HCT116 (cell line): ENCODE data around the gene DGKZ. TPM values are rescaled to one million over a fixed set of nuclear protein-coding genes. Genes with fewer than 3 reads are reported as not detected.

Source experiments
- ATAC-seq: fragments of 200-7000 bp; cut with Tn5 transposase; 2 replicates; pipeline ENCODE4 v1.9.1; 2020; ENCODE audit warnings: mild to moderate bottlenecking, moderate library complexity
- BruUV-seq: library from RNA; stranded (reverse); fragments of 400-500 nt; replicated peaks from 2 replicates; lab custom pipeline; 2021; lab: Mats Ljungman, UMichigan
- CTCF ChIA-PET: fragments of 300-600 bp; sonication (Branson Sonifier 250); formaldehyde crosslinking; loops from one replicate; lab custom pipeline; 2021; ENCODE audit warnings: antibody characterized with exemption; lab: Charles Lee
- POLR2A ChIA-PET: fragments of 300-600, 350-600 bp; sonication (Branson Sonifier 250); formaldehyde crosslinking; loops from one replicate; lab custom pipeline; 2021; ENCODE audit warnings: antibody characterized with exemption; lab: Charles Lee
- RAD21 ChIA-PET, 2 experiments: fragments of 300-600 bp; sonication (Branson Sonifier 250); formaldehyde crosslinking; loops; one replicate each; lab custom pipeline; 2023; ENCODE audit warnings: low total read pairs in 2 of 2; ENCODE audit not compliant: uncharacterized antibody in 2 of 2, unreplicated experiment in 2 of 2, low non-redundant PET in 1 of 2; lab: Charles Lee
- DNase-seq: peaks from one replicate; pipeline ENCODE4 v3.0.0-alpha.2; 2010; ENCODE audit warnings: low read depth, low spot score
- H2AFZ ChIP-seq: fragments of 200-600 bp; shearing (Covaris generic), sonication (generic); 2 replicates; pipeline ENCODE4 v1.6.1; 2017; ENCODE audit warnings: low read depth, mixed run types, mixed read lengths, antibody characterized with exemption, low read length; ENCODE audit not compliant: poor library complexity, severe bottlenecking
- H3K27ac ChIP-seq: 2 replicates; pipeline ENCODE4 v1.5.1; 2012; ENCODE audit warnings: low read depth, low read length
- H3K27me3 ChIP-seq: fragments of 200-600 bp; sonication (generic); 2 replicates; pipeline ENCODE4 v1.6.1; 2016; ENCODE audit warnings: mixed run types, low read length, mixed read lengths; ENCODE audit not compliant: insufficient read depth
- H3K36me3 ChIP-seq, 2 experiments: fragments of 200-500 bp in 1 of 2; fragments of 200-600 bp in 1 of 2; sonication (Bioruptor generic) in 1 of 2; sonication (generic) in 1 of 2; 2 replicates each; pipeline versions ENCODE4 v1.5.1 to v1.6.1; 2014 to 2016; ENCODE audit warnings: low read length in 2 of 2, inconsistent platforms in 1 of 2, mixed read lengths in 1 of 2, mixed run types in 1 of 2; ENCODE audit not compliant: insufficient read depth in 2 of 2, control insufficient read depth in 1 of 2
- H3K4me1 ChIP-seq, 2 experiments: fragments of 200-600 bp in 1 of 2; sonication (generic) in 1 of 2; 2 replicates each; pipeline versions ENCODE4 v1.5.1 to v1.6.1; 2012 to 2017; ENCODE audit warnings: low read length in 2 of 2, inconsistent platforms in 1 of 2, mild to moderate bottlenecking in 1 of 2, mixed read lengths in 1 of 2, mixed run types in 1 of 2, moderate library complexity in 1 of 2; ENCODE audit not compliant: insufficient read depth in 2 of 2, control insufficient read depth in 1 of 2
- H3K4me2 ChIP-seq: fragments of 200-600 bp; sonication (generic); 2 replicates; pipeline ENCODE4 v1.6.1; 2017; ENCODE audit warnings: mixed run types, low read length, mixed read lengths
- H3K4me3 ChIP-seq, 2 experiments: fragments of 200-600 bp in 1 of 2; sonication (generic) in 1 of 2; replicated peaks in 1 of 2; 2 replicates each; pipeline ENCODE4 v1.5.1; 2011 to 2016; ENCODE audit warnings: low read length in 2 of 2, control low read depth in 1 of 2, low read depth in 1 of 2, mild to moderate bottlenecking in 1 of 2, mixed read lengths in 1 of 2, mixed run types in 1 of 2
- H3K79me2 ChIP-seq: fragments of 200-600 bp; sonication (generic); 2 replicates; pipeline ENCODE4 v1.6.1; 2017; ENCODE audit warnings: mild to moderate bottlenecking, mixed run types, low read length, moderate library complexity, mixed read lengths; ENCODE audit not compliant: insufficient read depth
- H3K9ac ChIP-seq: fragments of 200-600 bp; sonication (generic); 2 replicates; pipeline ENCODE4 v1.6.1; 2016; ENCODE audit warnings: low read length, mixed read lengths
- H3K9me2 ChIP-seq: fragments of 200-600 bp; sonication (generic), shearing (Covaris generic); 2 replicates; pipeline ENCODE4 v1.6.1; 2017; ENCODE audit warnings: mixed run types, mild to moderate bottlenecking, moderate library complexity; ENCODE audit not compliant: insufficient read depth
- H3K9me3 ChIP-seq, 2 experiments: fragments of 200-500 bp in 1 of 2; fragments of 200-600 bp in 1 of 2; sonication (Bioruptor generic) in 1 of 2; sonication (generic) in 1 of 2; 2 replicates each; pipeline ENCODE4 v1.6.1; 2014 to 2017; ENCODE audit warnings: low read length in 2 of 2, mixed read lengths in 2 of 2, inconsistent platforms in 1 of 2, low read depth in 1 of 2, mild to moderate bottlenecking in 1 of 2, mixed run types in 1 of 2, moderate library complexity in 1 of 2; ENCODE audit not compliant: control insufficient read depth in 1 of 2, insufficient read depth in 1 of 2
- H4K20me1 ChIP-seq: fragments of 200-600 bp; sonication (generic), shearing (Covaris generic); 2 replicates; pipeline ENCODE4 v1.6.1; 2017; ENCODE audit warnings: mixed run types, mild to moderate bottlenecking, moderate library complexity; ENCODE audit not compliant: insufficient read depth
- CTCF ChIP-seq, 3 experiments: fragments of 200-600 bp in 1 of 3; sonication (generic) in 1 of 3; IDR thresholded peaks in 2 of 3; conservative IDR thresholded peaks in 1 of 3; 2 replicates each; pipeline ENCODE4 v1.5.1; 2012 to 2017; ENCODE audit warnings: low read depth in 2 of 3, low read length in 2 of 3, antibody characterized with exemption in 1 of 3, borderline replicate concordance in 1 of 3, control low read depth in 1 of 3, mild to moderate bottlenecking in 1 of 3, mixed read lengths in 1 of 3, mixed run types in 1 of 3, moderate library complexity in 1 of 3; ENCODE audit not compliant: insufficient read depth in 1 of 3
- EGR1 ChIP-seq: IDR thresholded peaks from 2 replicates; pipeline ENCODE4 v1.6.1; 2012; ENCODE audit warnings: low read depth
- ELF1 ChIP-seq: IDR thresholded peaks from 2 replicates; pipeline ENCODE4 v1.6.1; 2012; ENCODE audit warnings: low read depth, borderline replicate concordance
- EZH2phosphoT487 ChIP-seq: fragments of 200-600 bp; IDR thresholded peaks from 2 replicates; pipeline ENCODE4 v1.6.1; 2018; ENCODE audit warnings: antibody characterized with exemption, borderline replicate concordance
- RAD21 ChIP-seq: IDR thresholded peaks from 2 replicates; pipeline ENCODE4 v1.6.1; 2012; ENCODE audit warnings: low read depth, mild to moderate bottlenecking
- SP1 ChIP-seq: IDR thresholded peaks from 2 replicates; pipeline ENCODE4 v1.6.1; 2012; ENCODE audit warnings: low read depth
- ZBTB33 ChIP-seq: IDR thresholded peaks from 2 replicates; pipeline ENCODE4 v1.6.1; 2011; ENCODE audit warnings: mild to moderate bottlenecking, low read length, moderate library complexity; ENCODE audit not compliant: insufficient replicate concordance; ENCODE audit errors: extremely low read depth
- intact Hi-C: fragments of 100-400 bp; cut with micrococcal nuclease; formaldehyde crosslinking; loops from 2 replicates; pipeline ENCODE4 v1.10.0; 2022
- total RNA-seq: library from RNA; stranded (reverse); gene quantifications from one replicate; pipeline ENCODE4 v1.2.1, GENCODE V29; 2021; ENCODE audit not compliant: unreplicated experiment

DGKZ gene
- total RNA-seq, 1 experiment from 2014 or later: 70.2 TPM

- TF ChIP-seq ZBTB33 (no peak), EGR1 (no peak), ELF1 (no peak), EZH2phosphoT487 (no peak)
- TF ChIP-seq, all 23 proteins: peak for 0
These were observed 19.4 kb downstream of the DGKZ start (continued) for GRCh38 chr11:46366661-46367161.

- H3K27me3 ChIP-seq: no peaks in the 10 kb centered on the region
- H3K36me3 ChIP-seq: peaks cover 5 to 12% of the 10 kb centered on the region in 2 experiments; a peak in 3 of 4 replicates
- TF ChIP-seq SP1 (no peak), CTCF (IDR thresholded peaks at IDR 0.05 in 2 of 3, conservative IDR thresholded peaks at IDR 0.05 in 1 of 3; ENCODE audit: borderline replicate concordance in 1 of 3, insufficient read depth in 1 of 3, low read depth in 2 of 3, low read length in 2 of 3) (peak; percentile 59 to 83 (median 78); a peak in 5 of 6 replicates), RAD21 (peak; percentile 74)
- BruUV-seq: no TSS peak
- no peak overlapping the region for H2AFZ ChIP-seq
- no peaks in the 10 kb centered on the region for H4K20me1 ChIP-seq
- H3K4me3 ChIP-seq: no peak overlapping the region
- ChIA-PET CTCF (interaction anchor here (1.1 kb wide), 1 partner anchor 16 kb away, joined by 5 read pairs; no protein-coding TSS in a partner anchor), RAD21 (no interaction called here), POLR2A (no interaction called here)
- no peak overlapping the region for H3K9ac ChIP-seq
- no peak overlapping the region for H3K4me2 ChIP-seq
- H3K79me2 ChIP-seq: peaks cover 20% of the 10 kb centered on the region
- DNase-seq (no peak), ATAC-seq (peak; percentile 62)
- intact Hi-C loops: loop anchor here (5.0 kb wide), 1 partner anchor 120 kb away; no protein-coding TSS in a partner anchor
- peaks cover 16 to 42% of the 10 kb centered on the region in 2 experiments for H3K4me1 ChIP-seq
- H3K9me3 ChIP-seq: no peaks in the 10 kb centered on the region
- no peaks in the 10 kb centered on the region for H3K9me2 ChIP-seq
- H3K27ac ChIP-seq: no peak overlapping the region; the same call in 1 of the 2 replicates
These were observed 20.1 kb downstream of the DGKZ start for GRCh38 chr11:46367244-46367915.
